A204.1 (cell line): Measurements from ENCODE around the gene FTSJ1.

ENCODE experiments used
- FAIRE-seq: peaks from 2 replicates; lab custom pipeline; 2012; peaks lifted over from hg19 to GRCh38; lab: Jason Lieb, UNC

Gene FTSJ1

GRCh38 chrX:48470833-48471118 is 5.2 kb upstream of the FTSJ1 start:
- FAIRE-seq = no peak

GRCh38 chrX:48471504-48471903 is 4.5 kb upstream of the FTSJ1 start:
- FAIRE-seq = no peak

- FAIRE-seq = no peak
These were observed 3.8 kb upstream of the FTSJ1 start for GRCh38 chrX:48472225-48472624.

GRCh38 chrX:48472851-48473703 is 2.9 kb upstream of the FTSJ1 start:
- no peak for FAIRE-seq

- FAIRE-seq = no peak
These were observed 2.4 kb upstream of the FTSJ1 start for GRCh38 chrX:48473704-48473990.

- FAIRE-seq = no peak
These were observed 1.9 kb upstream of the FTSJ1 start for GRCh38 chrX:48474127-48474526.

- no peak for FAIRE-seq
These were observed 1.4 kb upstream of the FTSJ1 start for GRCh38 chrX:48474581-48474980.

- no peak for FAIRE-seq
These were observed 703 bp upstream of the FTSJ1 start for GRCh38 chrX:48475296-48475695.

- FAIRE-seq = no peak
These were observed 920 bp downstream of the FTSJ1 start for GRCh38 chrX:48476919-48477318.

GRCh38 chrX:48477960-48478755 is 2.2 kb downstream of the FTSJ1 start:
- no peak for FAIRE-seq

GRCh38 chrX:48478806-48479205 is 2.8 kb downstream of the FTSJ1 start:
- no peak for FAIRE-seq

- FAIRE-seq = no peak
These were observed 4.1 kb downstream of the FTSJ1 start for GRCh38 chrX:48480142-48480541.

GRCh38 chrX:48480583-48480982 is 4.6 kb downstream of the FTSJ1 start:
- FAIRE-seq = no peak

- no peak for FAIRE-seq
These were observed 6.5 kb downstream of the FTSJ1 start for GRCh38 chrX:48482526-48482925.

- FAIRE-seq = no peak
These were observed 11.4 kb downstream of the FTSJ1 start for GRCh38 chrX:48487362-48487798.

- no peak for FAIRE-seq
These were observed 12.0 kb downstream of the FTSJ1 start for GRCh38 chrX:48488034-48488433.

GRCh38 chrX:48489296-48489695 is 13.3 kb downstream of the FTSJ1 start:
- no peak for FAIRE-seq

GRCh38 chrX:48489892-48490291 is 13.9 kb downstream of the FTSJ1 start:
- FAIRE-seq = no peak

GRCh38 chrX:48490661-48491060 is 14.7 kb downstream of the FTSJ1 start:
- no peak for FAIRE-seq

GRCh38 chrX:48491809-48492208 is 15.8 kb downstream of the FTSJ1 start:
- no peak for FAIRE-seq

- no peak for FAIRE-seq
These were observed 16.4 kb downstream of the FTSJ1 start for GRCh38 chrX:48492293-48492910.

- no peak for FAIRE-seq
These were observed 17.9 kb downstream of the FTSJ1 start for GRCh38 chrX:48493890-48494364.

GRCh38 chrX:48496660-48497059 is 20.7 kb downstream of the FTSJ1 start:
- FAIRE-seq = no peak
